Measurements from ENCODE around the gene TRPM4. TPM values are rescaled to one million over a fixed set of nuclear protein-coding genes. Genes with fewer than 3 reads are reported as not detected.

TRPM4 gene
- total and polyA plus RNA-seq, 10 of the 15 experiments (the other 5 are each of a cell fraction or from before 2014, with no cell fraction given): 0.10 to 0.64 (median 0.15) TPM; not detected in 7

DNA sequence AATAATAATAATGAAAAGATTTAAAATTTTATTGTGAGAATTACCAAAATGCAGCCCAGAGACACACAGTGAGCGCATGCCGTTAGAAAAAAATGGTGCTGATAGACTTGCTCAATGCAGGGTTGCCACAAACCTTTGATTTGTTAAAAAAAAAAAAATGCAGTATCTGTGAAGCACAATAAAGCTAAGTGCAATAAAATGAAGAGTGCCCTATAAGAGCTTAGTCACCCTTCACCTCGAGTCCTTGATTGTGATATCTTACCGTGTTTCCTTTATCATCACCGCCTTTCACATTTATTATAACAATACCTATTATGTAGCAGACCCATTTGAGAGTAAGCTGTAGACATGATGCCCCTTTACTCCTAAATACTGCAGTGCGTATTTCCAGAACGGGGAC lies 84.2 kb downstream of the TRPM4 start:
- no peak for ATAC-seq
- ChIA-PET RAD21 (ENCODE audit: unreplicated experiment) (no interaction called here), SMC1A (ENCODE audit: uncharacterized antibody, unreplicated experiment) (interaction anchor here (1.0 to 1.1 kb wide), 2 partner anchors 16 to 26 kb away, joined by 3 to 4 read pairs; no protein-coding TSS in a partner anchor), POLR2A (no interaction called here), CTCF (interaction anchor here (1.1 kb wide), 1 partner anchor 14 kb away, joined by 5 read pairs; no protein-coding TSS in a partner anchor)
- BruUV-seq (replicated peaks): no TSS peak
- in situ Hi-C loops (cut with MboI): no loop called here
- Histone ChIP-seq H3K27me3 (replicated peaks in 1 of 2; ENCODE audit: control insufficient read depth in 2 of 2, insufficient read depth in 2 of 2, low read length in 1 of 2) (no peaks in the 10 kb centered on the region), H3K9me3 (replicated peaks; ENCODE audit: control insufficient read depth, insufficient read depth, low read length) (no peaks in the 10 kb centered on the region), H3K79me2 (ENCODE audit: control insufficient read depth, insufficient read depth, low read length) (no peaks in the 10 kb centered on the region), H4K20me1 (ENCODE audit: control insufficient read depth, insufficient read depth) (no peaks in the 10 kb centered on the region), H3K4me2 (ENCODE audit: control insufficient read depth, insufficient read depth) (no peak overlapping the region), H2AFZ (ENCODE audit: control insufficient read depth, low read depth, low read length) (no peak overlapping the region), H3K27ac (ENCODE audit: control insufficient read depth, insufficient read depth) (no peak overlapping the region), H3K4me3 (no peak overlapping the region), H3K36me3 (ENCODE audit: control insufficient read depth in 2 of 2, insufficient read depth in 2 of 2, low read length in 1 of 2) (no peaks in the 10 kb centered on the region), H3K9ac (ENCODE audit: control insufficient read depth, insufficient read depth, low read length) (no peak overlapping the region), H3K4me1 (ENCODE audit: control insufficient read depth, insufficient read depth, low read length) (no peaks in the 10 kb centered on the region)
- no peak for DNase-seq (ENCODE audit: low read depth, low spot score)
- no peak for FAIRE-seq
- WGBS (ENCODE audit: insufficient coverage, insufficient replicate concordance, low lambda C conversion rate, missing lambda C conversion rate): 45% methylated on average over 7 of the region's 7 CpGs
- TF ChIP-seq KDM1A (IDR thresholded peaks at IDR 0.05; ENCODE audit: borderline replicate concordance): no peak
- TF ChIP-seq HCFC1 (IDR thresholded peaks at IDR 0.05; ENCODE audit: low read length): no peak
- TF ChIP-seq SMAD5 (IDR thresholded peaks at IDR 0.05; ENCODE audit: low read depth): no peak
- TF ChIP-seq CBFB (IDR thresholded peaks at IDR 0.05; ENCODE audit: low read depth): no peak
- TF ChIP-seq LARP7 (IDR thresholded peaks at IDR 0.05): no peak
- no peak for TF ChIP-seq CHD4 (IDR thresholded peaks at IDR 0.05)
- TF ChIP-seq NBN (IDR thresholded peaks at IDR 0.05): no peak
- intact Hi-C loops (cut with micrococcal nuclease; ENCODE audit: unreplicated experiment): no loop called here

DNA sequence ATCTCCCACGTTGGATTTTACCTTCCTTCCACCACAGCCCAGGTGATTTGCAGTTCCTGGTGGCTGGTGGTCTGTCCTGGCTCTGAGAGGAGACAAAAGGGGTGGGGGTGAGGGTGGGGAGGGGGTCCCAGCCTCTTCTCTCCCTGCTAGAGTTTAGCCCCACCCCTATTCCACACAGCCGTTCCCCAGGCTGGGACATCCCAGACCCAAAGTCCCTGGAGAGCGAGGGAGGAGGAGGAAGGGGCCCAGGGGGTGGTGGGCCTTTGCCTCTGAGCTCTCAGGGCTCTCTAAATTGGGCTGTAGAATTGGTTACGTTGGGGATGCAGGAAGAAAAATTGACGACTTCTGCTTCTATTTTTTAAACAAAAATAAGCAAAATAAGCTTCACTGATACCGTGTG lies 85.5 kb downstream of the TRPM4 start:
- no peak for FAIRE-seq
- H3K36me3 ChIP-seq (ENCODE audit: control insufficient read depth in 2 of 2, insufficient read depth in 2 of 2, low read length in 1 of 2): no peaks in the 10 kb centered on the region
- TF ChIP-seq KAT2A (conservative IDR thresholded peaks at IDR 0.05; ENCODE audit: control insufficient read depth, low read depth, low read length): no peak
- TF ChIP-seq HSF1 (IDR thresholded peaks at IDR 0.05; ENCODE audit: low read depth, low read length): no peak
- no peak for TF ChIP-seq PAX5 (IDR thresholded peaks at IDR 0.05; ENCODE audit: borderline replicate concordance, low read depth, low read length)
- no peak for TF ChIP-seq PBX3 (IDR thresholded peaks at IDR 0.05; ENCODE audit: insufficient replicate concordance, low read depth, low read length)
- TF ChIP-seq CHD2 (IDR thresholded peaks at IDR 0.05; ENCODE audit: borderline replicate concordance, low read depth, low read length): no peak
- TF ChIP-seq WRNIP1 (IDR thresholded peaks at IDR 0.05; ENCODE audit: borderline replicate concordance, low read depth, low read length): no peak
- no peak for TF ChIP-seq DPF2 (IDR thresholded peaks at IDR 0.05)

More for the DNA sequence above, 85.5 kb downstream of the TRPM4 start:
- RAD21 ChIA-PET (ENCODE audit: unreplicated experiment): interaction anchor here (1.0 kb wide), 1 partner anchor 15 kb away, joined by 3 read pairs; no protein-coding TSS in a partner anchor
- SMC1A ChIA-PET (ENCODE audit: uncharacterized antibody, unreplicated experiment): no interaction called here
- POLR2A ChIA-PET: interaction anchor here (0.5 to 0.6 kb wide), 2 partner anchors 10 to 312 kb away, joined by 3 to 5 read pairs; no protein-coding TSS in a partner anchor
- no peaks in the 10 kb centered on the region for H3K4me1 ChIP-seq (ENCODE audit: control insufficient read depth, insufficient read depth, low read length)
- no peak overlapping the region for H3K4me2 ChIP-seq (ENCODE audit: control insufficient read depth, insufficient read depth)
- H3K27ac ChIP-seq (ENCODE audit: control insufficient read depth, insufficient read depth): no peak overlapping the region
- BruUV-seq (replicated peaks): no TSS peak
- 6% methylated on average over 4 of the region's 6 CpGs for WGBS (ENCODE audit: insufficient coverage, insufficient replicate concordance, low lambda C conversion rate, missing lambda C conversion rate)
- H3K4me3 ChIP-seq: no peak overlapping the region
- CTCF ChIA-PET: interaction anchor here (1.1 to 1.7 kb wide), 2 partner anchors 17 to 65 kb away, joined by 4 to 8 read pairs; no protein-coding TSS in a partner anchor
- intact Hi-C loops (cut with micrococcal nuclease; ENCODE audit: unreplicated experiment): no loop called here
- no peak for DNase-seq (ENCODE audit: low read depth, low spot score)
- H2AFZ ChIP-seq (ENCODE audit: control insufficient read depth, low read depth, low read length): no peak overlapping the region
- H4K20me1 ChIP-seq (ENCODE audit: control insufficient read depth, insufficient read depth): no peaks in the 10 kb centered on the region
- H3K27me3 ChIP-seq (replicated peaks in 1 of 2; ENCODE audit: control insufficient read depth in 2 of 2, insufficient read depth in 2 of 2, low read length in 1 of 2): no peaks in the 10 kb centered on the region
- in situ Hi-C loops (cut with MboI): no loop called here
- H3K9ac ChIP-seq (ENCODE audit: control insufficient read depth, insufficient read depth, low read length): no peak overlapping the region
- no peaks in the 10 kb centered on the region for H3K9me3 ChIP-seq (replicated peaks; ENCODE audit: control insufficient read depth, insufficient read depth, low read length)
- no peaks in the 10 kb centered on the region for H3K79me2 ChIP-seq (ENCODE audit: control insufficient read depth, insufficient read depth, low read length)
- ATAC-seq: no peak
